Hepatocyte (in vitro differentiated cells): ENCODE results near the gene FBXO41.

Experiments
- CTCF ChIP-seq: fragments of 200-600 bp; sonication (generic); IDR thresholded peaks from 2 replicates; pipeline ENCODE4 v1.5.1; 2016; ENCODE audit warnings: antibody characterized with exemption, mild to moderate bottlenecking; ENCODE audit not compliant: poor library complexity
- EZH2 ChIP-seq: fragments of 200-600 bp; sonication (generic); IDR thresholded peaks from 2 replicates; pipeline ENCODE4 v1.6.1; 2016; ENCODE audit warnings: antibody characterized with exemption, mild to moderate bottlenecking, borderline replicate concordance
- EZH2phosphoT487 ChIP-seq: fragments of 200-600 bp; sonication (generic); IDR thresholded peaks from one replicate; pipeline ENCODE4 v1.6.1; 2018; ENCODE audit warnings: antibody characterized with exemption, mild to moderate bottlenecking, low read depth, moderate library complexity; ENCODE audit not compliant: unreplicated experiment, severe bottlenecking

- TF ChIP-seq EZH2 (no peak), CTCF (no peak), EZH2phosphoT487 (no peak)
Observed at GRCh38 chr2:73265298-73266060, 18.8 kb downstream of the FBXO41 start.
